Erythroblast (primary cell): ENCODE data around the gene USP15.

Source experiments
- GATA1 ChIP-seq: IDR thresholded peaks from 2 replicates; pipeline ENCODE4 v1.6.1; 2011; ENCODE audit warnings: low read depth, mild to moderate bottlenecking, control low read depth, low read length, moderate library complexity
- POLR2A ChIP-seq: IDR thresholded peaks from 2 replicates; pipeline ENCODE4 v1.6.1; 2011; ENCODE audit warnings: mild to moderate bottlenecking, low read length

DNA sequence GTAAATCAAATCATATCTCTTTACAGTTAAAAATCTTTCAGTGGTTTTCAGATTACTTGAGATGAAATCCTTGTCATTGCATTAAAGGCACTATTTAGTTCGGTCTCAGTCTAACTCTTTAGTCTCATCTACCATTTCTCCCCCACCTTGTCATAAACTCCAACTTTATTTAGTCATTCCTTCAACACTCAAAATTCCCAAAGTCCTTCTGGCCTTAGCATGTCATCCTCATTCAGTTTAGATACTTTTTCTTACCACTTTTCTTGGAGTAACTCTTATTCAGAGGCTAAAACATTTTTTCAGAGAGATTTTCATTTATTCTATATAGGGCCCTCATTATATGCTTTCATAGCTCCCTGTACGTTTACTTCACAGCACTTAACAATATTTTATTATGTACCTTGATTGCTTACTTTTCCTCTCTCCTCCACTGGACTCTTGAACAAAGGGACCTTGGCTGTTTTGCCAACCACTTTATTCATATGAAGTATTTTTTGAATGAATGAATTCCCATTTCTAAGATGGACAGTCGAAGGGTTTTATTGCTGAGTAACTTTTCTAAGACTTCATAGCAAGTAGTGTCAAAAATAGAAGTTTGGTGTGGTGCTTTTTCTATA is 12.8 kb downstream of the USP15 start:
- no peak for TF ChIP-seq POLR2A
- TF ChIP-seq GATA1: no peak
